ENCODE results near the gene FAM114A1.

The FAM114A1 gene

DNA sequence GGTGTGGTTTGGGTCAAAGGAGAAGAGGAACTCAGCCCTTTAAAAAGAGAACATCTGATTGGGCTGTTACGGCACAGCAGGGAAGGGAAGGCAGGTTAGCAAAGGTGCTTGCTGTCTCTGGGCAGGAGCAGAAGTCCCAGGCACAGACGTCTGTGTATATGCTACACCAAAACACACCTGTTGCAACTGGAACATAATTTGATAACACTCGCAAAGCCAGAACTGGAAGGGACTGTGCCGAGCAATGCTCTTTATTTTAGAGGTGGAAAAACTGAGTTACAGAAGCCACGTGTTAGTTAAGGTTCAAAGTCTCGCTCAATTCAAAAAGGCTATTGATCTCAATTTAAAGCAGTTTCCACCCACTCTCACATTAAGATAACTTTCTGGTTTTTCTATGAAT, 2.2 kb upstream of the FAM114A1 start:
- Histone ChIP-seq H4K20me1 (ENCODE audit: insufficient read depth, low read length) (no peaks in the 10 kb centered on the region), H3K9me3 (ENCODE audit: insufficient read depth, low read length) (no peaks in the 10 kb centered on the region), H3K27me3 (ENCODE audit: low read depth, low read length) (no peaks in the 10 kb centered on the region), H3K4me2 (ENCODE audit: low read length) (peak overlapping the region; percentile 29; the same call in 1 of the 2 replicates), H3K9ac (ENCODE audit: low read length) (no peak overlapping the region), H3K79me2 (ENCODE audit: low read length) (no peaks in the 10 kb centered on the region), H2AFZ (ENCODE audit: low read depth, low read length) (peak overlapping the region; percentile 87), H3K36me3 (replicated peaks; ENCODE audit: low read depth, low read length) (no peaks in the 10 kb centered on the region), H3K27ac (ENCODE audit: low read length) (no peak overlapping the region), H3K4me1 (ENCODE audit: low read length) (peaks cover 26% of the 10 kb centered on the region), H3K4me3 (ENCODE audit: low read length) (no peak overlapping the region)
- TF ChIP-seq, protein P1, sequence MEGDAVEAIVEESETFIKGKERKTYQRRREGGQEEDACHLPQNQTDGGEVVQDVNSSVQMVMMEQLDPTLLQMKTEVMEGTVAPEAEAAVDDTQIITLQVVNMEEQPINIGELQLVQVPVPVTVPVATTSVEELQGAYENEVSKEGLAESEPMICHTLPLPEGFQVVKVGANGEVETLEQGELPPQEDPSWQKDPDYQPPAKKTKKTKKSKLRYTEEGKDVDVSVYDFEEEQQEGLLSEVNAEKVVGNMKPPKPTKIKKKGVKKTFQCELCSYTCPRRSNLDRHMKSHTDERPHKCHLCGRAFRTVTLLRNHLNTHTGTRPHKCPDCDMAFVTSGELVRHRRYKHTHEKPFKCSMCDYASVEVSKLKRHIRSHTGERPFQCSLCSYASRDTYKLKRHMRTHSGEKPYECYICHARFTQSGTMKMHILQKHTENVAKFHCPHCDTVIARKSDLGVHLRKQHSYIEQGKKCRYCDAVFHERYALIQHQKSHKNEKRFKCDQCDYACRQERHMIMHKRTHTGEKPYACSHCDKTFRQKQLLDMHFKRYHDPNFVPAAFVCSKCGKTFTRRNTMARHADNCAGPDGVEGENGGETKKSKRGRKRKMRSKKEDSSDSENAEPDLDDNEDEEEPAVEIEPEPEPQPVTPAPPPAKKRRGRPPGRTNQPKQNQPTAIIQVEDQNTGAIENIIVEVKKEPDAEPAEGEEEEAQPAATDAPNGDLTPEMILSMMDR (IDR thresholded peaks at IDR 0.05; ENCODE audit: low read depth, low read length): no peak
- TF ChIP-seq EZH2phosphoT487 (IDR thresholded peaks at IDR 0.05; ENCODE audit: low read depth): no peak

DNA sequence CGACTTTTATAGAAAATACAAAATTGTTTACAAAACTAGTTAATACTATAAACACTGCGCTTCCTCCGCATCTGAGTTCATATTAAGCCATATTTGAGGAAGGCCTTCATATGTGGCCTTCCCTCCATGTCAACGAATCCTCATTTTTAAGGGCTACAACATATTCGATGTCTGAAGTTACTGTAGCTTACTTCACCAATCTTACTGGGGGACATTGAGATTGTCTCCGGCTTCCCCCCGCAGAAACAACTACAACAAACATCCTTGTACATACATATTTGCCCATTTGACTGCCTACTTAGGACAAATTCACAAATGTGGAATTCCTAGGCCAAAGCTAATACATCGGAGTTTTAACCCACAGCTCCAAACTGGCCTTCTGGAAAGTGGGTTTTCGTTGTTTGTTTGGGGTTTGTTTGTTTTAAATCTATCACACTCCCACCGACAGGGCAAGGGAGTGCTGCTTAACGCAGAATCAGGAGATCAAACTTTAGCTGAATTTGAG, 581 bp upstream of the FAM114A1 start:
- TF ChIP-seq, protein P1 (IDR thresholded peaks at IDR 0.05; ENCODE audit: low read depth, low read length): no peak
- TF ChIP-seq EZH2phosphoT487 (IDR thresholded peaks at IDR 0.05; ENCODE audit: low read depth): no peak
- no peak overlapping the region for H3K27ac ChIP-seq (ENCODE audit: low read length)
- no peaks in the 10 kb centered on the region for H3K36me3 ChIP-seq (replicated peaks; ENCODE audit: low read depth, low read length)

DNA sequence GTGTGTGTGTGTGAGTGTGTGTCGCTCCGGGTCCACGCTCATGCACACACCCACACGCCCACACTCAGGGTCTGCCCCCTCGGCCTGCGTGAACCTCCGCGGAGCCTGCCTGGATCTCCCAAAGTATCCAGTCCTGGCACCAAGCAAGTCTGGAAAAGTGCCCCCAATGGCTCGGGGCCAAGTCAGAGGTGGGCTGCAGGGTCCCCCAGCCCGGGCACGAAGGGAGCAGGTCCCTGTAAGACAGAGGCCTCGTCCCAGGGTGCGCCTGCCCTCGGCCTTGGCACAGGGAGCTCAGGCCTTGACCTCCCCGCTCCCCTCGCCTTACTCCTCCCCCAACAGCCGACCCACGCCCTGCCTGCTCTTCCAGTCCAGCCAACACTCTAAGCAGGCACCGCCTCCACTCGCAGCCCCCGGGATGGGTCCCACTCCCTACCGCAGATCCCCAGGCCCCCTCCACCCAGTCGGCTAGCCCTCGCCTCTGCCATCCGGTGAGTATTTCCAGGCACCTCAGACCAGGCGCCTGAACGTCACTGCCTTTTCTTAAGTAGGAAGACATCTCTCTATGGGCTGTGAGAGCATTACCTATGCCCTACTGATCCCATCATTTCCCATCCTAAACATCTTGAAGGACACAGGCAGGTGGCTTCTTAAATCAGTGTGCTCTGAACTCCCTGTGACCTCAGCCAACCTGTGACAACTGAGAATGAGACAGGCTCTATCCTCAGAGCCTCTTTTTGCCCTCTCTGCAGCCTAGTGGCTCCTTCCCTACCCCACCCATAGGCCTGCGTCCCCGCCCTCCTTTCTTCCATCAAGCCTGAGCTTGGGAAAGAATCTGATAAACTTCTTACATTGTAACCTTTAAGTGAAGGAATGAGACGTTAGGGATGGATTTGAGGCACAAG, 704 bp downstream of the FAM114A1 start:
- no peaks in the 10 kb centered on the region for H3K79me2 ChIP-seq (ENCODE audit: low read length)
- H3K27ac ChIP-seq (ENCODE audit: low read length): no peak overlapping the region
- H4K20me1 ChIP-seq (ENCODE audit: insufficient read depth, low read length): no peaks in the 10 kb centered on the region
- peak overlapping the region; percentile 81 for H3K4me3 ChIP-seq (ENCODE audit: low read length)
- peak overlapping the region; percentile 77 for H3K9ac ChIP-seq (ENCODE audit: low read length)
- H2AFZ ChIP-seq (ENCODE audit: low read depth, low read length): peak overlapping the region; percentile 55; the same call in 1 of the 2 replicates
- peak overlapping the region; percentile 87 for H3K4me2 ChIP-seq (ENCODE audit: low read length)
- H3K4me1 ChIP-seq (ENCODE audit: low read length): peaks cover 16% of the 10 kb centered on the region
- no peaks in the 10 kb centered on the region for H3K27me3 ChIP-seq (ENCODE audit: low read depth, low read length)
- no peak for TF ChIP-seq EZH2phosphoT487 (IDR thresholded peaks at IDR 0.05; ENCODE audit: low read depth)
- TF ChIP-seq, protein P1 (IDR thresholded peaks at IDR 0.05; ENCODE audit: low read depth, low read length): no peak
- H3K9me3 ChIP-seq (ENCODE audit: insufficient read depth, low read length): no peaks in the 10 kb centered on the region
- no peaks in the 10 kb centered on the region for H3K36me3 ChIP-seq (replicated peaks; ENCODE audit: low read depth, low read length)

More for the DNA sequence above, 581 bp upstream of the FAM114A1 start:
- Histone ChIP-seq H3K4me3 (ENCODE audit: low read length) (peak overlapping the region; percentile 81), H3K4me1 (ENCODE audit: low read length) (peaks cover 16% of the 10 kb centered on the region), H2AFZ (ENCODE audit: low read depth, low read length) (peak overlapping the region; percentile 91), H3K9ac (ENCODE audit: low read length) (peak overlapping the region; percentile 77), H3K4me2 (ENCODE audit: low read length) (peak overlapping the region; percentile 88), H4K20me1 (ENCODE audit: insufficient read depth, low read length) (no peaks in the 10 kb centered on the region), H3K9me3 (ENCODE audit: insufficient read depth, low read length) (no peaks in the 10 kb centered on the region), H3K79me2 (ENCODE audit: low read length) (no peaks in the 10 kb centered on the region), H3K27me3 (ENCODE audit: low read depth, low read length) (no peaks in the 10 kb centered on the region)

DNA sequence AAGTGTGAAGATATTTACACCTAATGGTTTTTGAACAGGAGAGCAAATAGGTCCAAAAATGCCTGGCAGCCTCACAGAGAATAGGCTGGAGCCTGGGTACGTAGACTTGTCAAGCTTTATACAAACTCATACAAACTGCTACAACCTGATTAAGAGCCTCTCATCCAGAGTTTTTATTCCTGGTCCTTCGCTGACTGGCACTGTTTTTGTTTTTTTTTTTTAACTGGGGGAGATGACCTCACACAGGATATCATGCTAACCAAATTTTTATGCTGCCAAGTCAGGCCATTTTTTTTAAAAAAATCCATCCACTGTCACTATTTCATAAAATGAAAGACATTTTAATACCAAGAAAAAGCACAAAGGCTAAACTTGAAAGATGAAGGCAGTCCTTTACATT, 1.9 kb downstream of the FAM114A1 start:
- Histone ChIP-seq H3K4me1 (ENCODE audit: low read length) (peaks cover 16% of the 10 kb centered on the region), H3K9ac (ENCODE audit: low read length) (no peak overlapping the region), H2AFZ (ENCODE audit: low read depth, low read length) (no peak overlapping the region), H3K4me2 (ENCODE audit: low read length) (no peak overlapping the region), H4K20me1 (ENCODE audit: insufficient read depth, low read length) (no peaks in the 10 kb centered on the region), H3K9me3 (ENCODE audit: insufficient read depth, low read length) (no peaks in the 10 kb centered on the region), H3K36me3 (replicated peaks; ENCODE audit: low read depth, low read length) (no peaks in the 10 kb centered on the region), H3K27me3 (ENCODE audit: low read depth, low read length) (no peaks in the 10 kb centered on the region), H3K27ac (ENCODE audit: low read length) (no peak overlapping the region), H3K79me2 (ENCODE audit: low read length) (no peaks in the 10 kb centered on the region), H3K4me3 (ENCODE audit: low read length) (no peak overlapping the region)
- TF ChIP-seq EZH2phosphoT487 (IDR thresholded peaks at IDR 0.05; ENCODE audit: low read depth): no peak
- TF ChIP-seq, protein P1 (IDR thresholded peaks at IDR 0.05; ENCODE audit: low read depth, low read length): no peak

All from OCI-LY3 (cell line).